ENCODE measurements around the gene ENTR1. TPM values are rescaled to one million over a fixed set of nuclear protein-coding genes. Genes with fewer than 3 reads are reported as not detected.

ENTR1 gene
- total and polyA plus RNA-seq, 2 of the 13 experiments (the other 11 are each of a cell fraction or from before 2014, with no cell fraction given) = 70.1 to 76.4 TPM

DNA sequence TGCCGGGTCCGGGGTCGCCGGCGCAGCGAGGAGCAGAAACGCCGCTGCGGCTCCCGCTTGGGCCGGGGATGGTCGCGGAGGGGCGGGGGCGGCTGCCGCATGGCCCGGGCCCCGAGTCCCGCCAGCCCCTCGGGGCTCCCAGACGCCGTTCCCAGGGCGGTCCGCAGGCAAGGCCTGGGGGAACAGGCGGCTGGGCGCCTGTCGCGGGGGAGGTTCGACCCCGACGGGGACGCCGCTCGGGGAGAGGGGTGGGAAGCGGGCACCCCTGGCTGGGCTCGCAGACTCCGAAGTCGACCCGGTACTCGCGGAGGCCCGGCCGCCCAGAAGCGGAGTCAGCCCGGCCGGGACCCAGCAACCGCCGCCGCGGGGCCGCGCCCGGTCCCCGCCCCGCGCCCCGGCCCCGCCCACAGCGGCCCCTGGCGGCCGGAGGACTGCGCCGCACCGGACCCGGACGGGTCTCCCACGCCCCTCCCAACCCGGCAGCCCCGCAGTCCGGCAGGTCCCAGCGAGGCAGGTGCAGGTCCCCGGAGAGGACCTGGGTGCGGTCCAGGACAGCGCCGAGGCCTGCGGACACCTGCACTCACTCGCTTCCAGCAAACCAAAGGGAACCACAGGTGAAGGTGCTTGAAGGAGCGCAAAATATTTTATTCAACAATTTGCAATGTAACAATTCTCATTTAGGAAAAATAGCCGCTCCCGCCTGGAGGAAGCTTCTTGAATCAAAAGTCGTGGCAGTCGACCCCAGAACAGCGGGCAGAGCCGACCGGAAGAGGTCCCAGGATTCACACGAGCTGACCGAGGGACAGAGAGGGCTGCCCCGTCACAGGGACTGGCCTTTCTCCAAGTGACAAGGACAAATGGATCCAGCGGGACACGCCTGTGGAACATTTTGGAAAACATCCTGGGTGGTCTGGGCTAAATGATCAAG is 29.3 kb upstream of the ENTR1 start, which contains the start of gene INPP5E (continued):
- TF ChIP-seq SAFB2 (CRISPR knock-in tag; IDR thresholded peaks at IDR 0.05; ENCODE audit: borderline replicate concordance, low read depth) (no peak), ZBTB7A (CRISPR knock-in tag; IDR thresholded peaks at IDR 0.05) (no peak), GABPB1 (CRISPR knock-in tag; IDR thresholded peaks at IDR 0.05) (peak; percentile 40), ATM (IDR thresholded peaks at IDR 0.05; ENCODE audit: borderline replicate concordance) (no peak), ZNF670 (CRISPR knock-in tag; IDR thresholded peaks at IDR 0.05; ENCODE audit: borderline replicate concordance) (no peak), TBX3 (IDR thresholded peaks at IDR 0.05; ENCODE audit: borderline replicate concordance) (no peak), DMAP1 (CRISPR knock-in tag; IDR thresholded peaks at IDR 0.05) (no peak), REL (CRISPR knock-in tag; conservative IDR thresholded peaks at IDR 0.05) (0 out of 2 replicates have a peak, but pooled peaks have one; percentile 35), SKI (IDR thresholded peaks at IDR 0.05; ENCODE audit: partially characterized antibody) (peak; percentile 16), ZNF839 (CRISPR knock-in tag; IDR thresholded peaks at IDR 0.05; ENCODE audit: borderline replicate concordance) (no peak), ZNF430 (CRISPR knock-in tag; IDR thresholded peaks at IDR 0.05) (0 out of 2 replicates have a peak, but pooled peaks have one; percentile 23), ZNF570 (CRISPR knock-in tag; IDR thresholded peaks at IDR 0.05; ENCODE audit: borderline replicate concordance) (no peak), JUN (CRISPR knock-in tag; IDR thresholded peaks at IDR 0.05) (no peak), SP1 (IDR thresholded peaks at IDR 0.05) (no peak), SP1 (CRISPR knock-in tag; IDR thresholded peaks at IDR 0.05) (no peak), FIP1L1 (IDR thresholded peaks at IDR 0.05; ENCODE audit: borderline replicate concordance, insufficient read depth, low read depth, low read length) (no peak), ZNF550 (CRISPR knock-in tag; IDR thresholded peaks at IDR 0.05; ENCODE audit: borderline replicate concordance) (no peak), ZNF776 (CRISPR knock-in tag; IDR thresholded peaks at IDR 0.05) (no peak; the same call in 1 of the 2 replicates)
- TF ChIP-seq, protein P1, sequence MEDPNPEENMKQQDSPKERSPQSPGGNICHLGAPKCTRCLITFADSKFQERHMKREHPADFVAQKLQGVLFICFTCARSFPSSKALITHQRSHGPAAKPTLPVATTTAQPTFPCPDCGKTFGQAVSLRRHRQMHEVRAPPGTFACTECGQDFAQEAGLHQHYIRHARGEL (CRISPR knock-in tag; IDR thresholded peaks at IDR 0.05) = no peak
- TF ChIP-seq, protein P2, sequence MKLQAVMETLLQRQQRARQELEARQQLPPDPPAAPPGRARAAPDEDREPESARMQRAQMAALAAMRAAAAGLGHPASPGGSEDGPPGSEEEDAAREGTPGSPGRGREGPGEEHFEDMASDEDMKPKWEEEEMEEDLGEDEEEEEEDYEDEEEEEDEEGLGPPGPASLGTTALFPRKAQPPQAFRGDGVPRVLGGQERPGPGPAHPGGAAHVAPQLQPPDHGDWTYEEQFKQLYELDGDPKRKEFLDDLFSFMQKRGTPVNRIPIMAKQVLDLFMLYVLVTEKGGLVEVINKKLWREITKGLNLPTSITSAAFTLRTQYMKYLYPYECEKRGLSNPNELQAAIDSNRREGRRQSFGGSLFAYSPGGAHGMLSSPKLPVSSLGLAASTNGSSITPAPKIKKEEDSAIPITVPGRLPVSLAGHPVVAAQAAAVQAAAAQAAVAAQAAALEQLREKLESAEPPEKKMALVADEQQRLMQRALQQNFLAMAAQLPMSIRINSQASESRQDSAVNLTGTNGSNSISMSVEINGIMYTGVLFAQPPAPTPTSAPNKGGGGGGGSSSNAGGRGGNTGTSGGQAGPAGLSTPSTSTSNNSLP (IDR thresholded peaks at IDR 0.05; ENCODE audit: low read depth, low read length) = no peak
- TF ChIP-seq, protein P3, sequence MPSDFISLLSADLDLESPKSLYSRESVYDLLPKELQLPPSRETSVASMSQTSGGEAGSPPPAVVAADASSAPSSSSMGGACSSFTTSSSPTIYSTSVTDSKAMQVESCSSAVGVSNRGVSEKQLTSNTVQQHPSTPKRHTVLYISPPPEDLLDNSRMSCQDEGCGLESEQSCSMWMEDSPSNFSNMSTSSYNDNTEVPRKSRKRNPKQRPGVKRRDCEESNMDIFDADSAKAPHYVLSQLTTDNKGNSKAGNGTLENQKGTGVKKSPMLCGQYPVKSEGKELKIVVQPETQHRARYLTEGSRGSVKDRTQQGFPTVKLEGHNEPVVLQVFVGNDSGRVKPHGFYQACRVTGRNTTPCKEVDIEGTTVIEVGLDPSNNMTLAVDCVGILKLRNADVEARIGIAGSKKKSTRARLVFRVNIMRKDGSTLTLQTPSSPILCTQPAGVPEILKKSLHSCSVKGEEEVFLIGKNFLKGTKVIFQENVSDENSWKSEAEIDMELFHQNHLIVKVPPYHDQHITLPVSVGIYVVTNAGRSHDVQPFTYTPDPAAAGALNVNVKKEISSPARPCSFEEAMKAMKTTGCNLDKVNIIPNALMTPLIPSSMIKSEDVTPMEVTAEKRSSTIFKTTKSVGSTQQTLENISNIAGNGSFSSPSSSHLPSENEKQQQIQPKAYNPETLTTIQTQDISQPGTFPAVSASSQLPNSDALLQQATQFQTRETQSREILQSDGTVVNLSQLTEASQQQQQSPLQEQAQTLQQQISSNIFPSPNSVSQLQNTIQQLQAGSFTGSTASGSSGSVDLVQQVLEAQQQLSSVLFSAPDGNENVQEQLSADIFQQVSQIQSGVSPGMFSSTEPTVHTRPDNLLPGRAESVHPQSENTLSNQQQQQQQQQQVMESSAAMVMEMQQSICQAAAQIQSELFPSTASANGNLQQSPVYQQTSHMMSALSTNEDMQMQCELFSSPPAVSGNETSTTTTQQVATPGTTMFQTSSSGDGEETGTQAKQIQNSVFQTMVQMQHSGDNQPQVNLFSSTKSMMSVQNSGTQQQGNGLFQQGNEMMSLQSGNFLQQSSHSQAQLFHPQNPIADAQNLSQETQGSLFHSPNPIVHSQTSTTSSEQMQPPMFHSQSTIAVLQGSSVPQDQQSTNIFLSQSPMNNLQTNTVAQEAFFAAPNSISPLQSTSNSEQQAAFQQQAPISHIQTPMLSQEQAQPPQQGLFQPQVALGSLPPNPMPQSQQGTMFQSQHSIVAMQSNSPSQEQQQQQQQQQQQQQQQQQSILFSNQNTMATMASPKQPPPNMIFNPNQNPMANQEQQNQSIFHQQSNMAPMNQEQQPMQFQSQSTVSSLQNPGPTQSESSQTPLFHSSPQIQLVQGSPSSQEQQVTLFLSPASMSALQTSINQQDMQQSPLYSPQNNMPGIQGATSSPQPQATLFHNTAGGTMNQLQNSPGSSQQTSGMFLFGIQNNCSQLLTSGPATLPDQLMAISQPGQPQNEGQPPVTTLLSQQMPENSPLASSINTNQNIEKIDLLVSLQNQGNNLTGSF (CRISPR knock-in tag; IDR thresholded peaks at IDR 0.05) = no peak

Data from HepG2 (cell line).